HG03095 (cell line): Measurements from ENCODE around the gene TCP1.
A peak's percentile ranks its signal among the peaks of the same experiment; 100 is the strongest.
"Not testable (repeated sequence)": the region's sequence is repeated elsewhere in the genome, so short reads cannot be mapped to it uniquely, and the experiment has no call there.

Experiments
- ATAC-seq: cut with Tn5 transposase; IDR thresholded peaks from one replicate; pipeline ENCODE4 v1.9.1; 2021; ENCODE audit warnings: moderate library complexity; ENCODE audit not compliant: unreplicated experiment

Gene TCP1

DNA sequence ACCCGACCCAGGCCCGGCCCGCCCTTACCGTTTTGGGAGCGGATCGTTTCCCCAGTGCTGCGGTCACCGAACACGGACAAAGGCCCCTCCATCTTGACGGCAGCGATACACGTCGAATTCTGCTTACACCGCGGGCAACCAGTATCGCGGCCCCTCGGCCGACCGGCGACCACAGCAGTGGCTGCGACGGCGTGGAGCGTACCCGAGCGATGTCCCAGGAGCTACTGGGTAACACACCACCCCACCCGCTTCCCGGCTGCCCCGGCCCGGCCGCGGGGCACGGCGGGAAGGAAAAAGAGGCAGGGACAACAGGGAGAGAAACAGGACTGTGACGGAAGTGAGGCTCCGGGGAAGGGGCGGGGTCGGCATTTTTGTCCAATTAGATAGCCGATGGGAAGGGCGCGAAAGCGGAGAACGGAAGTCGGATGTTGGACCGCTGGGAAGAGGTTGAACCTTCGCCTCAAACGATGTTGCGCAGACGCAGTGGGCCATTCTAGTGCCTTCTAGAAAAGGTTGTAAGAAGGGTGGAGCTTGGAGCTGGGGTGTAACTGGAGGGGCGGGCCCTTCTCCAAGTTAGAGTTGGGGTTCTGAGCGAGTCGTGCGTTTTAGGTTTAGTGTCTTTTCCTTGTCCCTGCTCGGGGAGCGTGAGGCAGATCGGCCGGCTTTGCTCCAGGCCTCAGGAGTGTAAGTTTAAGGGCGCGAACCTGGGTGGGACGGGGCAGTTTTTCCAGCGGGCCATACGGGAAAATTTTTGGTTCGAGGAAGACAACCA lies at the start of gene TCP1:
TCP1 (minus strand) TSS at position 226 of the 772 bp plus-strand sequence; CDS start at position 92, 134 bp downstream.
- peak; percentile 67 for ATAC-seq

DNA sequence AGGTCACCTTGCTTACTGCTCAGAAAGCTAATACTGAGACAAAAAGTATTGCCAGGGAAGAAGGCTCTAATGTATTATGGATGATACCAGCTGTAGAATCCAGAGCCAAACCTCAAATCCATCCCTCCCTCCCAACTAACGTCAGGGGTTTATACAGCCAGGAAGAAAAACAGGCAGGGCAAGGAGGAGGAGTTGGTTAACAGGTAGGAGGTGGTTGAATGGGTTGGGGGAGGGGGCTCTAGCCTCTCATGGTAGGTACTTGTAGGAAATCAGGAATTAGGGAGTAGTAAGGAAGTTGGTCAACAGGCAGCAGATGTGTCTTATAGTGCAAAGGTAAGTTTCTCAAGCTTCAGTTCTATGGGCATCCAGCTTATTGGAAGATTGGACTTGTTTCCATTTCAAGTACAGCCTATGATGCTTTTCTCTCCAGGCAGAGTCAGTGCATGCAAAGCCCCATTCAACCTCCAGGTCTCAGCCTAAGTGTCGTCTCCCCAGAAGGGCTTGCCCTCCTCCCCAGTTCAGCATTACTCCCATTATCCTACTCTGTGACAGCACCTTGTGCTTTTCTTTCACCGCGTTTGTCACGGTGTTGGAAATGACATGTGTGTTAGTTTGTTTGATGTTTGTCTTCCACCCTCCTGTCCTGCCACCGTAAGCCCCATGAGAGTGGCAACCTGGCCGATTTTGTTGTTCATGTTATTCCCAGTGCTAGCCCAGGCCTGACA lies 48.8 kb upstream of the TCP1 start:
- no peak for ATAC-seq

DNA sequence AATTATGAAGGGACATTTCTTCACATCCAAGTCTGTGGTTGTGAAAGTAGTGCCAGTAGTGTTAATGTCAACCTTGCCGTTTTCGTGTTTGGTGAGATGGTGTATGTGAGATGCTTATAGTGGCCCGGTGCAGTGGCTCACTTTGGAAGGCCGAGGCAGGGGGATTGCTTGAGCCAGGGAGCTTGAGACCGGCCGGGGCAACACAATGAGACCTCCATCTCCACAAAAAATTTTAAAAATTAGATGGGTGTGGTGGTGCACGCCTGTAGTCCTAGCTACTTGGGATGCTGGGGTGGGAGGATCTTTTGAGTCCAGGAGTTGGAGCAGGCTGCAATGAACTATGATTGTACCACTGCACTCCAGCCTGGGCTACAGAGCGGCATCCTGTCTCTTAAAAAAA lies 48.1 kb upstream of the TCP1 start:
- no peak for ATAC-seq

DNA sequence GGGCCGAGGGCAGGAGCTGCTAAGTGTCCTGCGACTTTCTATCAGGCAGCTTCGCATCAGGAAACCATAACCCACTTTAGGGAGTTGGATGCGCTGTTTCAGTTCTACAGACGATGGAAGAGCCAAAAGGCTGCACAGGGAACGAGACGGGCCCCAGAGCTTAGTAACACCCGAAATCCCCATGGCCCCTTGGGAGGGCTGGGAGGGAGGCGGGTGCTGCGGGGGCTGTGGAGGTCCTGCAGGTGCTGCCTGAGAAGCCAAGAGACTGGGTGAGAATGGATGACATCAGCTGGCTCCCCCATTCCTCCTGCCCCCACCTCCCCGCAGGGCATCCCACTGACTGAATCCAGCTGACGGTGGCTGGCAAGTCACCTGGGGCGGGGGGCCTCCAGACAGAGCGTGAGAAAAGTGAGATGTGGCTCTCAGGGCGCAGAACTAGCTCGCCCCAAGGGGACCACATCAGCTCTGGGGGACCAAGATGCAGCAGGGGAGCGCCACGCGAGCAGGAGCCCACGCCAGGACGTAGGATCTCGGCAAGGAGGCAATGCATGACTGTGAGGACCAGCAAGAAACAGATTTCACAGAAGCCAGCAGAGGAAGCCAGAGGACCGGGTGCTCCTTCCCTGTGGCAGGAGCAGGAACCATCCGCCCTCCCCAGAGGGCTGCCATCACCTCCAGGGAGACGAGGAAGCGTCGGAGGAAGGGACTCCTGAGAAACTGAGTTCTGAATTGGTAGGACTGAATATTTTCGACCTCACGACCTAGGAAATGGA lies 47.5 kb upstream of the TCP1 start:
- no peak for ATAC-seq

DNA sequence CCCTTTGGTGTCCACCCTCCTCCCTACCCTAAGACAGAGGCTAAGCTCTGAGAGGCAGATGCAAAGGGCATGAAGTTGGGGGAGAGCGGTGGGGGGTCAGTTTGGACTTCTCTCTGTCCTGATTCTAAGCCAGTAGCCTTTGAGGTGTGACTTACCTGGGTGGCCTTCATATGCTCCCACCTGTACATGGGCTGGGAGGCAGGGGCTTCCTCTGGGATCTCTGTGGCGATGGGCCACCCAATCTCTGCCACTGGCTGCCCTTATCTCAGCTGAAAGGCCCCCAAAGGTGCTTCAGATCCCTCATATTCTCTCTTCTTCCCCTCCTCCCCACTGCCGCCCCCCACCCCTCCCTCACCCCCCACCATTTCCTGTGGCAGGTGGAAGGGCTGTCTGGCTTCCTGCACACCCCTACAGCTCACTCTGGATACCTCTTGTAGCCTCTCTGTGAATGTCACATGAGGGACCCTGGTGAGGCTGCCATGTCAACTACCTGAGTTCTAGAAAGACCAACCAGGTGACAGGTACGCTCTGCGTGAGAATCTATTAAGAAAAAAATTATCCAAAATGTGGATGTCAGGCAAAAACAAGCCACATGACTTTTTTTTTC lies 44.7 kb upstream of the TCP1 start:
- no peak for ATAC-seq

DNA sequence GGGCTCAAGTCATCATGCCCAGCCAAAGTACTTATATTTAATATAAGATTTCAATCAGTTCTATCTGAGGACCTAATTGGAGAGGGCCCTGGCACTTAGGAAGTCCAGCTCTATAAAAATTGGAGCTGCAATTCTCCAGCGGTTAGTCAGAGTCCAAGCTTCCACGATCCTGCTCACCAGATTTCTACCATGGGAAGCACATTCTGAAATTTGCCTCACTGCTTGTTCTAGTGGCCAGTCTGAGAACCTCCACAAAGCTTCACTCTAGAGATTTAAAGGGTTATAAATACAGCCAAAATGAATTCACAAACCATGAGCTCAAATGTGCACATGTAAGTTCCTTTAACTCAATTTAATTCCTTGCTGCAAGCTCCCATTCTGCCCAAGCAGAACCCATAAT lies 44.2 kb upstream of the TCP1 start:
- ATAC-seq: no peak

DNA sequence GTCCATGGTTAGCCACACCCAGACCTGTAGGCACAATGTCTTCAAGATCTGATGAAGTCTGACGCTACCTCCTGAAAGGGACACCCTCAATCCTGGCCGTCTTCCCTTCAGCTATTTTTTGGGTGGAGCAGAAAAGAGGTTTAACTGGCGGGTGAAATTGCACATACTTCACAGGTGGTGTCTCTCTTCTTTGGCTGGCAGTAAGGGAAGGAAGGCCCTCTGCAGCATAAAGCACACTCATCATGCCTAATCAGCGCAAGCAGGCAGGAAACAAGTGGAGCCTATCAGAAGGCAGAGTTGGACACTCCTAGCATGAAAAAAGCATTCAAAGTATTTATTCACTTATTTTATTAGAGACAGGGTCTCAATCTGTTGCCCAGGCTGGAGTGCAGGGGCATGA lies 43.5 kb upstream of the TCP1 start:
- no peak for ATAC-seq

DNA sequence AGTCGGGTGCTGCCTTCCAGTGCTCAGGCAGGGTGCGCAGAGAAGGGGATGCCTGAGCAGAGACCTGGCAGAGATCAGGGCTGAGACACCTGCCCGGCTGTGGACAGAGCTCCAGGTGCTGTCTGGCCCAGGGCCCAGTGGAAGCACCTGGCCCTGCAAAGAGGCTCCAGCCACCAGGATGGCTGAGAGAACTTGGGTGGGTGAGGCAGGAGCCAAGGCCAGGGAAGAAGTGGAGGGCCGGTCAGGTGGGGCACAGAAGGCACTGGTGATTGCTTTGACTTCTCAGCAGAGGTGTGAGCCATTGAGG lies 41.9 kb upstream of the TCP1 start:
- no peak for ATAC-seq

DNA sequence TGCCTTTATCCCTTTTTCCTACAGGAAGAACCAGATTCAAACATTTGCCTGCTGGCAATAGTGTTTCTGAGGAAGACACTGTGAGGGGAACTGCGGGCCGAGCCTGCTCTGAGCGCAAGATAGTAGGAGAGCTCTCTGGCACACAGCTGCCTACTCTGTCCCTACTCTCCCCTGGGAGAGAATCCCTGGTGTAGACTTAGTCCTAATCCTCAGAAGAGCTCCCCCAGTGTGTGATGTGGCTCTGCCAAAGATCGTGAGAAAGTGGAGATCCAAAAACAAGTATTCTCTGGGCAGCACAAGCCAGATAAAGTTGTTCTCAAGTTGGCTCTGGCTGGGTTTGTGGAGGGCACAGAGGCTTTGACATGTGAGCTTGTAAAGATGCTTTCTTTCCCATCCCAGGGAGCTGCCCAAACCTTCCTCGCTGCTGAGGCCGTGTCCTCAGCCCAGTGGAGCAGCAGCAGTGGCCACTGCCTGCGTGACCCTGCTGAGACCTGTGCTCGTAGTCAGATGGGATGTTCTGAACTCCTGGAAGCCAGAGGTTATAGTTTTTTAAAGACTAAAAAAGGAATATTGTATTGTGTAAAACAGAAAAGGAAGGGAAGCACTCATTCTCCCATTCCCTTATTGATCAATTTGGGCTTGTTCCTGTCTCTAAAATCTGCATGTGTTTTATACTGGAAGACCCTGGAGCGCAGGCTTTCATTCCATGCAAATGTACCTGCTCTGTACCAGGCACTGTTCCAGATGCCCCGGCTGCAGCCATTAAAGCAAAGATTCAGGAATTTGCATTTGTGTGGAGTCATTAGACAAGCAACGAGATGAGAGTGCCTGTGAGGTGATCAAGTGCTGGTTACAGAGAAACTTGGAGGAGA lies 41.3 kb upstream of the TCP1 start:
- no peak for ATAC-seq

DNA sequence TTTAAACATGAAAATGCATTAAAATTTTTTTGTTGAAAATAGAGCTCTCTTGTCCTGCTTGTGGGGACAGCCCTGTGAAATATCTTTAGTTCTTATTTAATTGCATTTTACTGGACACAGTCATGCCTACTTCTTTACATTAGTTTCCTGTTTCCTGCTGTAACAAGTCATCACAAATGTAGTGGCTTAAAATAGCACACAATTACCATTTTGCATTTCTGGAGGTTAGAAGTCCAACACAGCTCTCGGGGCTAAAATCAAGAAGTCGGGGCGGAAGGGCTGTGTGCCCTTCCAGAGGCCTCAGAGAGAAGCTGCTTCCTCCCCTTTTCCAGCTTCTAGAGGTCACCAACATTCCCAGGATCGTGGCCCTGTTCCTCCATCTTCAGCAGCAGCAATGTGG lies 40.1 kb upstream of the TCP1 start:
- ATAC-seq: no peak

DNA sequence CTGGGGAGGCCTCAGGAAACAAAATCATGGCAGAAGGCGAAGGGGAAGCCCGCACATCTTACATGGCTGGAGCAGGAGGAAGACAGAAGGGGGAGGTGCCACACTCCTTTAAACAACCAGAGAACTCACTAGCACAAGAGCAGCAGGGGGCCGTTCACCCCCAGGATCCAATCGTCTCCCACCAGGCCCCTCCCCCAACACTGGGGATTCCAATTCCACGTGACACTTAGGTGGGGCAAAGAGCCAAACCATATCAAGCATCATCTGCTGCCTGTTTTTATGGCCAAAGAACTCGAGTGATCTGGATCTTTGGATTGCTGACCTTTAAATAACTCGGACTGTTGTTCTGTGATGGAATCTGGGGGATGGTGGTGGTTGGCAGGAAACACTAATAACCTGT lies 38.7 kb upstream of the TCP1 start:
- ATAC-seq: no peak

DNA sequence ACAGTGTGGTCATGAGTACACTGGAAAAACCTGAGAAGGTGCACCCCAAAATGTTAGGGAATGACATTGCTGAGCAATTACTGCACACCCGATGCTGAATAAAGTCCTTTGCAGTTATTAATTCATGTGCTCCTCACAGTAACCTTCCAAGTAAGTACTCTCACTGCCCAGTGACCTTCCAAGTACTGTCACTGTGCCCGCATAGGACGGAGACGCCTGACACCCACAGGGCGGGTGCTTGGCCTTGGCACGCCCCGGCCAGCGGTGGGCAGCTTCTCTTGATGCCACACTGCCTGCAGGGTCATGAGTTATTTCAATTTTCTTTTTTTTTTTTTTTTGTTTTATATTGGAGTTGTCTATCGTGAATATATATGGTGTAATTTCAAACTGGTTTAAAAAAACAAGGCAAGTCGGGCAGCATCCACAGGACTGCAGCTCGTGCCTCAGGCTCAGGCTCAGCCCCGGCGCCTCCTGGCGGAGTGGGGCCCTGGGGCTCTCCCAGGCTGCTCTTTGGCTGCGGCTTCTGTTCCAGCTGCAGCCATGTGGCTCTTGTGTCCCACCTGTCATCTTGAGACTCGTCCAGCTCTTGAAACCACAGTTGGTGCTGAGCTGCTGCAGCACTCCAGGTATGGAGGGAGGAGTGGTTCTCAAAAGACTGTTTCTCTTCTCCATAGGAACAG lies 37.7 kb upstream of the TCP1 start:
- no peak for ATAC-seq

DNA sequence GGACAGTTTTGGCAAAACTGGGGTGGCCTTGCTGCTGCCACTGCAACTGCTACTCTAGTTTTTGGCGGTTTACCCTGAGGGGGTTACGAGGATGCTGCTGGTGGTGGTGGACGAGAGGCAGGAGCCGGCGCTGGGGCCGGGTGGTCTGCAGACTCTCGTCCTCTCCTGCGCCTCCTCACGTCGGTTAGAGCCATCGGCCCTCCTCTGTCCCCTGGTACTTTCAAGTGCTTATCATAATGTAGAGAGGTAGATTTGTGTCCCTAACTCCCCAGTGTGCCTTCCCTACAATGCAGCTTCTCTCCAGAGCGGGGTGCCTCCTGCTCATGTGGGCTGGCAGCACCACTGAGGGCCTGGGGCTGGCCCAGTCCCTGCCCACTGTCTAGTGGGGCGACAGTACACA lies 36.6 kb upstream of the TCP1 start:
- ATAC-seq: no peak

DNA sequence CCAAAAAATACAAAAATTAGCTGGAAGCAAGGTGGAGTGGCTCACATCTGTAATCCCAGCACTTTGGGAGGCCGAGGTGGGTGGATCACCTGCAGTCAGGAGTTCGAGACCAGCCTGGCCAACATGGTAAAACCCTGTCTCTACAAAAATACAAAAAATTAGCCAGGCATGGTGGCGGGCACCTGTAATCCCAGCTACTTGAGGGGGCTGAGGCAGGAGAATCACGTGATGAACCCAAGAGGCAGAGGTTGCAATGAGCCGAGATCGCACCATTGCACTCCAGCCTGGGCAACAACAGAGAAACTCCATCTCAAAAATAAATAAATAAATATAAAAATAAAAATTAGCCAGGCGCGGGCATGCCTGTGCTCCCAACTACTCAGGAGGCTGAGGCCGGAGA lies 35.3 kb upstream of the TCP1 start:
- not testable (repeated sequence) for ATAC-seq

DNA sequence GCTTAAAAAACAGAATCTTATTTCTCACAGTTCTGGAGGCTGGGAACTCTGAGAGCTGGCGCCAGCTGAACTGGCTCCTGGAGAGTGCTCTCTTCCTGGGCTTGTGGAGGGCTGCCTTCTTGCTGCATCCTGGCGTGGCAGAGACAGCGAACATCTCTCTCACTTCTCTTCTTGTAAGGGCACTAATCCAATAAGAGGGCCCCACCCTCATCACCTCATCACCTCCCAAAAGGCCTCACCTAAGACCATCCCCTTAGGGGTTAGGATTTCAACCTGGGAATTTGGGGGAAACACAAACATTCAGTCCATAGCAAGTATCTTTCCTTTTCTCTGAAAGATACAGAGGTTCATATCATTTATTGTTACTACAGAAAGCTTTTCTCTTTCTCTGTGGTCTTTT lies 34.6 kb upstream of the TCP1 start:
- no peak for ATAC-seq

DNA sequence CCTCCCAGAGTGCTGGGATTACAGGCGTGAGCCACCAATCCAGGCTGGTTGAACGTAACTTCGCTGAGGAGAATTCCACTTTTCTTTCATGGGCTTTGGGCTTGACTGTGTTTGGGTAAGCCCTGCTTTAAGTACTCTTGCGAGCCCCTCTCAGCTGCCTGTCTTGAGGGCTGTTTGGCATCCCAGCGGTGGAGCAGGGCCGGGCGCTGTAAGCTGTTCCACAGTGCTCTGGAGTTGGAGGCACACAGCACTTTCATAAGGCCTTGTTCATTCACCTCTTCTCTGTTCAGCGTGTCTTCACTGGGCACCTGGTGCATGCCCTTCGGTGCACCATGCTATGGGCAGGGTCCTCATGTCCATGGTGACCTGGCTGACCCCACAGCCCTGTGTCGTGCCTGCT lies 32.3 kb upstream of the TCP1 start:
- ATAC-seq: no peak

DNA sequence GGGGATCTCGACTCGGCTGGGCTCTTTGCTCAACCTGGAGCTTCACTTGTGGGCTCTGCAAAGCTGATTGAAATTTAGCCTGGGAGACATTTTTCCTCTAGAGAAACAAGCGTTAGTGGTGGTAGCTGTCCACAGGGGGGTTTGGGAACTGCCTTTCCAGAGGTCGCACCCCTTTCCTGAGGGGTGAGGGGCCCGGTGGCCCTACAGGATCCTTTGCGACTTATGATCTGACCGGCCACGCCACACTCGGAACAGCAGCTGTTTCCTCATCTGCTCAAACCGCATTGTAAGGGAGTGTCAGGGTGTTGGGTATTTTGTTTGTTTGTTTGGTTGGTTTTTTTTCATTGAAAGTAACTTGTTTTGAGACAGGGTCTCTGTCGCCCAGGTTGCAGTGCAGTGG lies 31.7 kb upstream of the TCP1 start:
- ATAC-seq: no peak

DNA sequence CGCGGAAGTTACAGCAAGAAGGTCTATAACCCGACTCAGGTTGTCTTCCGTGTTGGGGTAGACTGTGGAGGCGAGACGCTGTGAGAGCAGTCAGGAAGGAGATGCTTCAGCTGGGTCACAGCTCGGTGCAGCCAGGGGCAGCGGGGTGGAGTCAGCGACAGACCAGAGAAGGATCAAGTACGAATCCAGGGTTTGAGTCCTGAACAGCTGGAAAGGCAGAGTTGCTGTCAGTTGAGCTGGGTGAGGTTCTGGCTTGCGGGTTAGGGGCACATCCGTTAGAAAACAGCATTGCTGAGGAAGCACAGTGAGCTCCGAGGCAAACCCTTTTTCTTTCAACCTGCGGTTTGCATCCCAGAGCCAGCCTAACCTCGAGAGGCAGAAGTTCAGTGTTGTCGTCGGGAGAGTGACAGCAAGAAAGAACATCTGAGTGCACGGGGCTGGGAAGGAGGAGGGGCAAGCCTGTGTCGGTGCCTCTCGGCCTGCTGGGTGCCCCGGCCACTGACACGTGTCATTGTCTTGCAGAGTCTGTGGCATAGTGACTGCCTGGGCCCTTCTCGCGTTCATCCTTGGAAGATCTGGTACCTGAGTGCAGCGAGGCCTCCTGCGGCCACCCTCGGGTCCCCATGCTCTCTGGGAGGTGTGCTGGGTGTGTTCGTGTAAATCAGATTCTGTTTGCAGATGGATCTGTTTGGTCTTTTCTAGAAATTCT lies 30.7 kb upstream of the TCP1 start:
- no peak for ATAC-seq

DNA sequence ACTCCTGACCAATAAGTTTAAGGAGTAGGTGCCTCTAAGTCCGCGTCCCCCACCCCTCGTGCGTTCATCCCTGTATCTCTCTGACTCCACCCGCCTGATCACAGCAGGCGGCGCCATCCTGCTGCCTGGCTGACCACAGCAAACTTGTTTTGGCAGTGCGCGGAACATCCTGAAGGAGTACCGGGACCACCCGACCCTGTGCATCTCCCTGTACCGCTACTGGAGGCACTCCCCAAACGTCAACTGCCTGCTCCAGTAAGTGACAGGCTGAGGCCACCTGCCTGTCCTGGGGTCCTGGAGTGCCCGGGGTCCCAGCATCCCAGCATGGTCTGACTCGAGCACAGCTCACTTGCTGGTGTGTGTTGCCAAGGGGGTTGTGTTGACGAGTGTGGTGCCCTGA lies 29.7 kb upstream of the TCP1 start:
- no peak for ATAC-seq
